ENCODE results near the gene ZNRF1.
"Not testable (repeated sequence)": the region's sequence is repeated elsewhere in the genome, so short reads cannot be mapped to it uniquely, and the experiment has no call there.

The ZNRF1 gene

GRCh38 chr16:75080205-75081029, 81.6 kb downstream of the ZNRF1 start:
- DNase-seq = peak; percentile 75

- no peak for DNase-seq
Observed at GRCh38 chr16:75081179-75081859, 82.5 kb downstream of the ZNRF1 start.

- no peak for DNase-seq
Observed at GRCh38 chr16:75083813-75084212, 85.0 kb downstream of the ZNRF1 start.

- DNase-seq = peak; percentile 38
Observed at GRCh38 chr16:75085556-75085955, 86.7 kb downstream of the ZNRF1 start.

- DNase-seq = peak; percentile 31
Observed at GRCh38 chr16:75086281-75086680, 87.5 kb downstream of the ZNRF1 start.

- no peak for DNase-seq
Observed at GRCh38 chr16:75086688-75087374, 88.0 kb downstream of the ZNRF1 start.

- DNase-seq = peak; percentile 22
Observed at GRCh38 chr16:75087375-75087979, 88.7 kb downstream of the ZNRF1 start.

GRCh38 chr16:75088216-75088615, 89.4 kb downstream of the ZNRF1 start:
- no peak for DNase-seq

GRCh38 chr16:75088934-75089333, 90.1 kb downstream of the ZNRF1 start:
- no peak for DNase-seq

GRCh38 chr16:75089486-75090202, 90.8 kb downstream of the ZNRF1 start:
- no peak for DNase-seq

GRCh38 chr16:75090899-75091298, 92.1 kb downstream of the ZNRF1 start:
- DNase-seq = not testable (repeated sequence)

GRCh38 chr16:75091619-75092018, 92.8 kb downstream of the ZNRF1 start:
- DNase-seq = not testable (repeated sequence)

- DNase-seq = no peak
Observed at GRCh38 chr16:75092777-75093176, 94.0 kb downstream of the ZNRF1 start.

- DNase-seq = no peak
Observed at GRCh38 chr16:75093598-75094540, 95.0 kb downstream of the ZNRF1 start.

- no peak for DNase-seq
Observed at GRCh38 chr16:75095204-75095621, 96.4 kb downstream of the ZNRF1 start.

- peak; percentile 27 for DNase-seq
Observed at GRCh38 chr16:75096656-75097055, 97.8 kb downstream of the ZNRF1 start.

- DNase-seq = no peak
Observed at GRCh38 chr16:75097191-75097761, 98.5 kb downstream of the ZNRF1 start.

GRCh38 chr16:75097941-75098901, 99.4 kb downstream of the ZNRF1 start:
- DNase-seq = no peak

- no peak for DNase-seq
Observed at GRCh38 chr16:75099075-75099667, 100.3 kb downstream of the ZNRF1 start.
